CD1c-positive myeloid dendritic cell (primary cell): ENCODE measurements around the gene ALDH3B2.
"Not testable (repeated sequence)": the region's sequence is repeated elsewhere in the genome, so short reads cannot be mapped to it uniquely, and the experiment has no call there.

Experiments used
- DNase-seq: peaks from one replicate; pipeline ENCODE4 v3.0.0-alpha.2; 2016; ENCODE audit errors: extremely low spot score

Gene ALDH3B2

GRCh38 chr11:67642173-67643120 is 32.0 kb downstream of the ALDH3B2 start:
- no peak for DNase-seq

- no peak for DNase-seq
These were observed 32.9 kb downstream of the ALDH3B2 start for GRCh38 chr11:67641338-67642172.

GRCh38 chr11:67640758-67641337 is 33.6 kb downstream of the ALDH3B2 start:
- DNase-seq, result no peak

- peak; percentile 56 for DNase-seq
These were observed 34.2 kb downstream of the ALDH3B2 start for GRCh38 chr11:67640021-67640757.

- no peak for DNase-seq
These were observed 35.0 kb downstream of the ALDH3B2 start, which contains the start of gene TBX10 for GRCh38 chr11:67639438-67639859. TBX10 (minus strand) TSS chr11:67639763; CDS start chr11:67639472, 291 bp downstream.

GRCh38 chr11:67638535-67639437 is 35.6 kb downstream of the ALDH3B2 start:
- no peak for DNase-seq

- not testable (repeated sequence) for DNase-seq
These were observed 37.0 kb downstream of the ALDH3B2 start for GRCh38 chr11:67637441-67637840.

GRCh38 chr11:67636962-67637361 is 37.5 kb downstream of the ALDH3B2 start:
- no peak for DNase-seq

GRCh38 chr11:67635231-67635521 is 39.2 kb downstream of the ALDH3B2 start:
- DNase-seq, result no peak

GRCh38 chr11:67634366-67635230 is 39.8 kb downstream of the ALDH3B2 start:
- DNase-seq, result no peak

- DNase-seq, result no peak
These were observed 40.6 kb downstream of the ALDH3B2 start for GRCh38 chr11:67633758-67634365.

- no peak for DNase-seq
These were observed 41.3 kb downstream of the ALDH3B2 start for GRCh38 chr11:67632982-67633755.

- no peak for DNase-seq
These were observed 42.0 kb downstream of the ALDH3B2 start for GRCh38 chr11:67632175-67632981.

GRCh38 chr11:67631853-67632174 is 42.6 kb downstream of the ALDH3B2 start:
- DNase-seq, result no peak

GRCh38 chr11:67631411-67631810 is 43.0 kb downstream of the ALDH3B2 start:
- no peak for DNase-seq

GRCh38 chr11:67630943-67631331 is 43.5 kb downstream of the ALDH3B2 start:
- DNase-seq, result no peak

GRCh38 chr11:67630228-67630942 is 44.0 kb downstream of the ALDH3B2 start:
- DNase-seq, result peak; percentile 98
